A549 (cell line): ENCODE data around the gene CHPT1. TPM values are rescaled to one million over a fixed set of nuclear protein-coding genes. Genes with fewer than 3 reads are reported as not detected.

Experiments
- ATAC-seq, 2 experiments: fragments of 200-7000 bp in 1 of 2; fragments of >200 bp in 1 of 2; cut with Nextera tagmentation in 1 of 2; cut with Tn5 transposase in 1 of 2; 3 replicates each; pipeline versions ENCODE4 v1.8.0 to v1.9.1; 2018 to 2020; ENCODE audit warnings: mild to moderate bottlenecking in 1 of 2, moderate library complexity in 1 of 2
- CTCF ChIA-PET: fragments of 300-600 bp; sonication (Branson Sonifier 250); formaldehyde crosslinking; extraction: SDS; loops from one replicate; lab custom pipeline; 2021; ENCODE audit warnings: antibody characterized with exemption, inconsistent platforms; lab: Yijun Ruan, JAX
- POLR2A ChIA-PET: fragments of 350-600 bp; formaldehyde crosslinking; extraction: SDS; loops from one replicate; lab custom pipeline; 2021; ENCODE audit warnings: antibody characterized with exemption, inconsistent platforms; lab: Yijun Ruan, JAX
- DNase-seq, 2 experiments: peaks; one replicate each; pipeline versions ENCODE4 v3.0.0 to v3.0.0-alpha.2; 2011 to 2016; ENCODE audit warnings: low read depth in 1 of 2, low spot score in 1 of 2
- FAIRE-seq: peaks from 2 replicates; lab custom pipeline; 2011; peaks lifted over from hg19 to GRCh38; lab: Jason Lieb, UNC
- H3K27ac ChIP-seq, 2 experiments: fragments of >200 bp; sonication (Bioruptor Twin); formaldehyde crosslinking; 3 replicates each; pipeline ENCODE4 v1.5.1; 2016 to 2017
- H3K4me1 ChIP-seq: fragments of >200 bp; sonication (Bioruptor Twin); formaldehyde crosslinking; 3 replicates; pipeline ENCODE4 v1.6.1; 2016
- H3K4me2 ChIP-seq: fragments of >200 bp; sonication (Bioruptor Twin); formaldehyde crosslinking; 3 replicates; pipeline ENCODE4 v1.6.1; 2016
- H3K4me3 ChIP-seq: fragments of >200 bp; sonication (Bioruptor Twin); formaldehyde crosslinking; 3 replicates; pipeline ENCODE4 v1.5.1; 2016
- H3K9me3 ChIP-seq: fragments of >200 bp; sonication (Bioruptor Twin); formaldehyde crosslinking; 3 replicates; pipeline ENCODE4 v1.6.1; 2016
- CEBPB ChIP-seq, 2 experiments: fragments of >200 bp in 1 of 2; sonication (Bioruptor Twin) in 1 of 2; formaldehyde crosslinking in 1 of 2; IDR thresholded peaks; 2 replicates each; pipeline ENCODE4 v1.6.1; 2012 to 2016
- EHF ChIP-seq: fragments of 250-450 bp; sonication (Bioruptor Pico); IDR thresholded peaks from 2 replicates; pipeline ENCODE4 v1.5.0; 2020; ENCODE audit warnings: mild to moderate bottlenecking
- EP300 ChIP-seq, 2 experiments: fragments of >200 bp; sonication (Bioruptor Twin); formaldehyde crosslinking; IDR thresholded peaks; 2 replicates in 1 of 2; 3 replicates in 1 of 2; pipeline ENCODE4 v1.6.1; 2016 to 2017
- ESRRA ChIP-seq: fragments of 150-350 bp; IDR thresholded peaks from 2 replicates; pipeline ENCODE4 v1.6.1; 2014; ENCODE audit warnings: mild to moderate bottlenecking, low read length, borderline replicate concordance
- FOSB ChIP-seq: fragments of 250-450 bp; sonication (Bioruptor Pico); IDR thresholded peaks from 2 replicates; pipeline ENCODE4 v1.5.0; 2020; ENCODE audit warnings: mild to moderate bottlenecking, moderate library complexity
- FOSL2 ChIP-seq, 2 experiments: fragments of 450-650 bp in 1 of 2; fragments of >200 bp in 1 of 2; sonication (Bioruptor Twin) in 1 of 2; formaldehyde crosslinking; IDR thresholded peaks; 2 replicates each; pipeline versions ENCODE4 v1.5.0 to v1.6.1; 2016 to 2020; ENCODE audit warnings: mild to moderate bottlenecking in 1 of 2, moderate library complexity in 1 of 2
- FOXS1 ChIP-seq: fragments of 250-450 bp; sonication (Bioruptor Pico); IDR thresholded peaks from 2 replicates; pipeline ENCODE4 v1.5.0; 2020; ENCODE audit warnings: mild to moderate bottlenecking, moderate library complexity
- GATA3 ChIP-seq: IDR thresholded peaks from 2 replicates; pipeline ENCODE4 v1.6.1; 2012; ENCODE audit warnings: borderline replicate concordance
- HOXB13 ChIP-seq: fragments of 250-450 bp; sonication (Bioruptor Pico); IDR thresholded peaks from 2 replicates; pipeline ENCODE4 v1.5.0; 2020; ENCODE audit warnings: low read depth, mild to moderate bottlenecking, moderate library complexity
- HOXB5 ChIP-seq: fragments of 250-450 bp; sonication (Bioruptor Pico); IDR thresholded peaks from 2 replicates; pipeline ENCODE4 v1.5.0; 2020; ENCODE audit warnings: mild to moderate bottlenecking, moderate library complexity
- JUNB ChIP-seq: fragments of >200 bp; sonication (Bioruptor Twin); formaldehyde crosslinking; IDR thresholded peaks from 2 replicates; pipeline ENCODE4 v1.6.1; 2016
- KDM5A ChIP-seq: fragments of 200-600 bp; sonication (generic); IDR thresholded peaks from 2 replicates; pipeline ENCODE4 v1.6.1; 2016; ENCODE audit warnings: antibody characterized with exemption, mild to moderate bottlenecking
- MAFK ChIP-seq: fragments of 450-650 bp; IDR thresholded peaks from 2 replicates; pipeline ENCODE4 v1.6.1; 2014; ENCODE audit not compliant: partially characterized antibody
- MYC ChIP-seq: IDR thresholded peaks from 2 replicates; pipeline ENCODE4 v1.6.1; 2012; ENCODE audit warnings: mild to moderate bottlenecking, inconsistent platforms, low read length, improper control_type of control experiment, borderline replicate concordance
- PBX3 ChIP-seq: IDR thresholded peaks from 2 replicates; pipeline ENCODE4 v1.6.1; 2012
- RFX5 ChIP-seq: fragments of 450-650 bp; IDR thresholded peaks from 2 replicates; pipeline ENCODE4 v1.7.1; 2014; ENCODE audit warnings: antibody characterized with exemption, mild to moderate bottlenecking, moderate library complexity
- RNF2 ChIP-seq: fragments of 200-600 bp; sonication (generic); IDR thresholded peaks from 2 replicates; pipeline ENCODE4 v1.6.1; 2016; ENCODE audit warnings: low read depth, mild to moderate bottlenecking, antibody characterized with exemption, moderate library complexity, borderline replicate concordance
- SMC3 ChIP-seq: fragments of >200 bp; sonication (Bioruptor Twin); formaldehyde crosslinking; IDR thresholded peaks from 3 replicates; pipeline ENCODE4 v1.6.1; 2018; ENCODE audit warnings: inconsistent platforms
- ZC3H11A ChIP-seq: fragments of 450-650 bp; IDR thresholded peaks from 2 replicates; pipeline ENCODE4 v1.6.1; 2014; ENCODE audit warnings: antibody characterized with exemption, mild to moderate bottlenecking
- ZNF302 ChIP-seq: fragments of 250-450 bp; sonication (Bioruptor Pico); IDR thresholded peaks from 2 replicates; pipeline ENCODE4 v1.9.0; 2021; ENCODE audit warnings: inconsistent platforms, mild to moderate bottlenecking, moderate library complexity
- ZSCAN20 ChIP-seq: fragments of 250-450 bp; sonication (Bioruptor Pico); IDR thresholded peaks from 2 replicates; pipeline ENCODE4 v1.8.0; 2022; ENCODE audit warnings: mild to moderate bottlenecking, moderate library complexity
- WGBS: methylation state at CpG from one replicate; pipeline ENCODE4 v1.1.6; 2017; ENCODE audit errors: missing lambda C conversion rate; 5-methylcytosine and 5-hydroxymethylcytosine counted together
- polyA plus RNA-seq, 4 experiments: library from polyadenylated mRNA; depleted of rRNA in 3 of 4; stranded (reverse); fragments of >200 nt; fragmentation: RNase III in 1 of 4; extraction: RNeasy Plus Mini Kit Qiagen cat#74134 plus additional on column Dnase treatment in 1 of 4; gene quantifications; 2 replicates in 3 of 4; 3 replicates in 1 of 4; pipeline ENCODE4 v1.2.3, GENCODE V29; 2011 to 2017
- TF ChIP-seq, protein P1 (sequence below): fragments of 250-450 bp; sonication (Bioruptor Pico); IDR thresholded peaks from 2 replicates; pipeline ENCODE4 v1.5.0; 2021; ENCODE audit warnings: mild to moderate bottlenecking, moderate library complexity, borderline replicate concordance

Gene CHPT1
- polyA plus RNA-seq, 2 of the 4 experiments (the other 2 are of a cell fraction): 52.0 to 102 TPM

DNA sequence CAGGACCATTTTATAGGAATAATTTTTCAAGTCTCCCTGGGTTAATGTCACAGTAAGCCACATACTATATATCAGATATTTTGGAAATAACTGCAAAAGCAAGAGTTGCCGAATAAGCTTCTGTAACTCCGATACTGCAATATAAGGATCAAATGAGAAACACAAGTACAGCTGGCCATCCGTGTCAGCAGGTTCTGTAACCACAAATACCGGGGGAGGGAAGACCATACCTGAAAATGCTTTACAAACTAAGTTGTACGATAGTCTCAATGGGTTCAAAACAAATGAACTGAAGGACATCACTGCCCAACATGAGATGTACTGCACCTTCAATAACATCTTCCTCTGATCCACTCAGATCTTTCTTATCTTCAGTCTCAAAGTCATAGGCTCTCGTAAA lies 40.0 kb downstream of the CHPT1 start:
- no peaks in the 10 kb centered on the region for H3K4me1 ChIP-seq
- no peak for DNase-seq
- CTCF ChIA-PET: interaction anchor here (0.9 kb wide), 1 partner anchor 19 kb away, joined by 3 read pairs; no protein-coding TSS in a partner anchor
- H3K27ac ChIP-seq: no peak overlapping the region
- POLR2A ChIA-PET: no interaction called here
- H3K4me2 ChIP-seq: no peak overlapping the region
- no peak for ATAC-seq
- no peaks in the 10 kb centered on the region for H3K9me3 ChIP-seq
- H3K4me3 ChIP-seq: no peak overlapping the region
- TF ChIP-seq HOXB13 (CRISPR knock-in tag): no peak
- TF ChIP-seq MAFK: no peak
- no peak for TF ChIP-seq SMC3
- no peak for TF ChIP-seq HOXB5 (CRISPR knock-in tag)
- no peak for FAIRE-seq
- WGBS: 95% methylated on average over 6 of the region's 6 CpGs

DNA sequence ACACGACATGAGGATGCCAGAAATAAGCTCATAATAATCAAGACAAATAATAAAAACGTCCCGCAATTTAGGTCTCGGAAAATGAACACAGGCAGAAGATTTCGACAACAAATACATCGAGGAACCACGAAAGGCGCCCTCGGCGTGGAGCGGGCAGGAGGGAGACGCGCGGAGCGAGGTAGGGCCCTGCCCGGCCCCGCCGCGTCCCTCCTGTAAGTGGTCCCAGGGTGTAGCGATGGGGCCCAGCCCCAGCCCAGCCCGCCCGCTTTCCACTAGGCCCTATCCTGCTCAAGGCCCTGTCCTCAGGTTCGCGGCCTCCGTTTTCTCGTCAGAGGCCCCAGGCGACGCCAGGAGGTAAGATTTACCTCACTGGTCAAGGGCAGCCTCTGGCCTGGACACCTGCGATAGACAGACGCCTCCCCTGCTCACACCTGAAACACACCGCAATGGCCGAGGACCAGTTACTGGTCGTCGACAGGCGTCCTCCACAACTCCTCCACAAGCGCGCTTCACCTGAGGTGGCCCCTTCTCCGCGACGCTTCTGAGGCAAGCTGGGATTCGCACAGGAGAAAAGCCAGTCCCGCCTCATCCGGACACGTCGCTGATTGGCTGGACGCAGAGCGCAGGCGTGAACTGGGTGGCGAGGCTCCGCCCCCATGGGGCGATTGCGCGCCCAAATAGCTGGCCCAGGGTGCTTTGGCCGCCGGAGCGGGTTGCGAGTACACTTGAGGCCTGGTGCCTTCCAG lies 41.7 kb downstream of the CHPT1 start, which contains the start of gene SYCP3:
TSS of gene SYCP3 (minus strand) at position 543 of the 746 bp plus-strand sequence. CDS start 1,527 bp downstream, outside the sequence.
- DNase-seq (no peak), FAIRE-seq (no peak), ATAC-seq (no peak; a peak in 1 of 6 replicates)
- Histone ChIP-seq H3K4me2 (no peak within 1 kb of the TSS), H3K4me3 (no peak within 1 kb of the TSS), H3K27ac (no peak within 1 kb of the TSS), H3K9me3 (no peaks in the 10 kb centered on the region), H3K4me1 (no peaks in the 10 kb centered on the region)
- WGBS: 94% methylated on average over 55 of the region's 57 CpGs
- ChIA-PET CTCF (no interaction called here), POLR2A (no interaction called here)
- TF ChIP-seq CEBPB (IDR thresholded peaks at IDR 0.05) (no peak), ZNF302 (no peak), KDM5A (no peak), FOSL2 (IDR thresholded peaks at IDR 0.05) (no peak), FOSL2 (CRISPR knock-in tag; IDR thresholded peaks at IDR 0.05) (no peak)

GRCh38 chr12:101740566-101740965 lies 43.1 kb downstream of the CHPT1 start:
- Histone ChIP-seq H3K27ac (no peak overlapping the region), H3K4me3 (no peak overlapping the region), H3K9me3 (no peaks in the 10 kb centered on the region), H3K4me2 (no peak overlapping the region), H3K4me1 (no peaks in the 10 kb centered on the region)
- over 99% methylated on average over 5 of the region's 5 CpGs for WGBS
- ChIA-PET POLR2A (no interaction called here), CTCF (no interaction called here)
- no peak for DNase-seq
- TF ChIP-seq EHF (CRISPR knock-in tag) (no peak), RNF2 (no peak), ZSCAN20 (CRISPR knock-in tag) (no peak), EP300 (IDR thresholded peaks at IDR 0.05) (no peak), PBX3 (no peak), CEBPB (IDR thresholded peaks at IDR 0.05) (no peak), JUNB (no peak), GATA3 (no peak), RFX5 (no peak), MYC (no peak)
- ATAC-seq: no peak
- FAIRE-seq: no peak

GRCh38 chr12:101740980-101741379 lies 43.5 kb downstream of the CHPT1 start:
- CTCF ChIA-PET: no interaction called here
- Histone ChIP-seq H3K4me2 (no peak overlapping the region), H3K4me3 (no peak overlapping the region), H3K27ac (no peak overlapping the region), H3K4me1 (no peaks in the 10 kb centered on the region), H3K9me3 (no peaks in the 10 kb centered on the region)
- WGBS: 84% methylated on average over 5 of the region's 5 CpGs
- POLR2A ChIA-PET: no interaction called here
- DNase-seq: no peak
- no peak for ATAC-seq
- FAIRE-seq: no peak
- TF ChIP-seq ESRRA (no peak), ZSCAN20 (CRISPR knock-in tag) (no peak), HOXB13 (CRISPR knock-in tag) (no peak), FOXS1 (CRISPR knock-in tag) (no peak), ZC3H11A (no peak), RFX5 (no peak), JUNB (no peak), PBX3 (no peak), FOSB (CRISPR knock-in tag) (no peak)
- TF ChIP-seq, protein P1, sequence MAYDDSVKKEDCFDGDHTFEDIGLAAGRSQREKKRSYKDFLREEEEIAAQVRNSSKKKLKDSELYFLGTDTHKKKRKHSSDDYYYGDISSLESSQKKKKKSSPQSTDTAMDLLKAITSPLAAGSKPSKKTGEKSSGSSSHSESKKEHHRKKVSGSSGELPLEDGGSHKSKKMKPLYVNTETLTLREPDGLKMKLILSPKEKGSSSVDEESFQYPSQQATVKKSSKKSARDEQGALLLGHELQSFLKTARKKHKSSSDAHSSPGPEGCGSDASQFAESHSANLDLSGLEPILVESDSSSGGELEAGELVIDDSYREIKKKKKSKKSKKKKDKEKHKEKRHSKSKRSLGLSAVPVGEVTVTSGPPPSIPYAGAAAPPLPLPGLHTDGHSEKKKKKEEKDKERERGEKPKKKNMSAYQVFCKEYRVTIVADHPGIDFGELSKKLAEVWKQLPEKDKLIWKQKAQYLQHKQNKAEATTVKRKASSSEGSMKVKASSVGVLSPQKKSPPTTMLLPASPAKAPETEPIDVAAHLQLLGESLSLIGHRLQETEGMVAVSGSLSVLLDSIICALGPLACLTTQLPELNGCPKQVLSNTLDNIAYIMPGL (CRISPR knock-in tag): no peak
